ENCODE measurements around the gene NWD2.

NWD2 gene

GRCh38 chr4:37299468-37299867 is 54.9 kb downstream of the NWD2 start:
- Histone ChIP-seq H3K9me2 (replicated peaks; ENCODE audit: control insufficient read depth, low read length) (no peaks in the 10 kb centered on the region), H3K27ac (ENCODE audit: low read depth, low read length) (no peak overlapping the region), H3K4me1 (ENCODE audit: control insufficient read depth, low read length) (no peaks in the 10 kb centered on the region), H3F3A (ENCODE audit: control insufficient read depth, insufficient read depth) (no peaks in the 10 kb centered on the region), H3K9me3 (ENCODE audit: control insufficient read depth, insufficient read depth, low read length) (no peaks in the 10 kb centered on the region), H4K20me1 (ENCODE audit: control insufficient read depth, insufficient read depth, low read depth, low read length) (no peaks in the 10 kb centered on the region), H3K4me2 (ENCODE audit: low read length) (no peak overlapping the region), H3K79me2 (ENCODE audit: control insufficient read depth, low read length) (no peaks in the 10 kb centered on the region), H3K36me3 (ENCODE audit: control insufficient read depth, low read length) (no peaks in the 10 kb centered on the region), H3K27me3 (ENCODE audit: control insufficient read depth, low read length) (no peaks in the 10 kb centered on the region), H3K4me3 (ENCODE audit: low read length) (no peak overlapping the region)
- TF ChIP-seq EZH2phosphoT487 (IDR thresholded peaks at IDR 0.05; ENCODE audit: borderline replicate concordance, low read length) (no peak), CTCF (IDR thresholded peaks at IDR 0.05; ENCODE audit: low read depth, low read length, poor library complexity, severe bottlenecking) (no peak)

- no peaks in the 10 kb centered on the region for H3K4me1 ChIP-seq (ENCODE audit: control insufficient read depth, low read length)
- H3K27ac ChIP-seq (ENCODE audit: low read depth, low read length), result no peak overlapping the region
- H3F3A ChIP-seq (ENCODE audit: control insufficient read depth, insufficient read depth), result no peaks in the 10 kb centered on the region
- no peak for TF ChIP-seq CTCF (IDR thresholded peaks at IDR 0.05; ENCODE audit: low read depth, low read length, poor library complexity, severe bottlenecking)
- TF ChIP-seq EZH2phosphoT487 (IDR thresholded peaks at IDR 0.05; ENCODE audit: borderline replicate concordance, low read length), result no peak
- no peak overlapping the region for H3K4me3 ChIP-seq (ENCODE audit: low read length)
- H3K4me2 ChIP-seq (ENCODE audit: low read length), result no peak overlapping the region
- no peaks in the 10 kb centered on the region for H4K20me1 ChIP-seq (ENCODE audit: control insufficient read depth, insufficient read depth, low read depth, low read length)
- H3K79me2 ChIP-seq (ENCODE audit: control insufficient read depth, low read length), result no peaks in the 10 kb centered on the region
- no peaks in the 10 kb centered on the region; the same call in 1 of the 2 replicates for H3K9me3 ChIP-seq (ENCODE audit: control insufficient read depth, insufficient read depth, low read length)
- H3K9me2 ChIP-seq (replicated peaks; ENCODE audit: control insufficient read depth, low read length), result no peaks in the 10 kb centered on the region
- H3K36me3 ChIP-seq (ENCODE audit: control insufficient read depth, low read length), result no peaks in the 10 kb centered on the region
- H3K27me3 ChIP-seq (ENCODE audit: control insufficient read depth, low read length), result no peaks in the 10 kb centered on the region
Measured at GRCh38 chr4:37304612-37305011, 60.1 kb downstream of the NWD2 start.

GRCh38 chr4:37305984-37306383 is 61.4 kb downstream of the NWD2 start:
- no peak overlapping the region for H3K4me3 ChIP-seq (ENCODE audit: low read length)
- TF ChIP-seq EZH2phosphoT487 (IDR thresholded peaks at IDR 0.05; ENCODE audit: borderline replicate concordance, low read length) (no peak), CTCF (IDR thresholded peaks at IDR 0.05; ENCODE audit: low read depth, low read length, poor library complexity, severe bottlenecking) (no peak)
- no peaks in the 10 kb centered on the region for H3K79me2 ChIP-seq (ENCODE audit: control insufficient read depth, low read length)
- H3K27ac ChIP-seq (ENCODE audit: low read depth, low read length), result no peak overlapping the region
- H4K20me1 ChIP-seq (ENCODE audit: control insufficient read depth, insufficient read depth, low read depth, low read length), result no peaks in the 10 kb centered on the region
- no peak overlapping the region for H3K4me2 ChIP-seq (ENCODE audit: low read length)
- no peaks in the 10 kb centered on the region; the same call in 1 of the 2 replicates for H3K9me3 ChIP-seq (ENCODE audit: control insufficient read depth, insufficient read depth, low read length)
- H3F3A ChIP-seq (ENCODE audit: control insufficient read depth, insufficient read depth), result no peaks in the 10 kb centered on the region
- no peaks in the 10 kb centered on the region for H3K4me1 ChIP-seq (ENCODE audit: control insufficient read depth, low read length)
- H3K27me3 ChIP-seq (ENCODE audit: control insufficient read depth, low read length), result no peaks in the 10 kb centered on the region
- no peaks in the 10 kb centered on the region for H3K9me2 ChIP-seq (replicated peaks; ENCODE audit: control insufficient read depth, low read length)
- no peaks in the 10 kb centered on the region for H3K36me3 ChIP-seq (ENCODE audit: control insufficient read depth, low read length)
